ENCODE measurements around the gene MLF2. TPM values are rescaled to one million over a fixed set of nuclear protein-coding genes. Genes with fewer than 3 reads are reported as not detected.
A peak's percentile ranks its signal among the peaks of the same experiment; 100 is the strongest.

MLF2 gene
- total and polyA plus RNA-seq, 8 donors: 9.3 to 296 (median 152) TPM

GRCh38 chr12:6777386-6777785 is 24.4 kb upstream of the MLF2 start:
- peaks cover 24 to 64% (median 55%) of the 10 kb centered on the region in 4 donors for H3K4me1 ChIP-seq
- peak overlapping the region in 1 of 5 donors; percentile 82 for H3K27ac ChIP-seq
- TF ChIP-seq EP300 (IDR thresholded peaks at IDR 0.05) (no peak), CTCF (IDR thresholded peaks at IDR 0.05) (no peak), POLR2AphosphoS5 (IDR thresholded peaks at IDR 0.05) (no peak), POLR2A (IDR thresholded peaks at IDR 0.05) (no peak)
- 87 to 97% (median 95%) methylated on average over 5 of the region's 5 CpGs for WGBS, 5 donors
- peaks cover 0 to 33% (median 13%) of the 10 kb centered on the region in 3 donors for H3K27me3 ChIP-seq
- DNase-seq: no peak
- H3K9me3 ChIP-seq: no peaks in the 10 kb centered on the region
- H3K36me3 ChIP-seq: no peaks in the 10 kb centered on the region
- H3K4me3 ChIP-seq: no peak overlapping the region
- intact Hi-C loops (cut with DNase I; ENCODE audit: low total_unique reads): no loop called here

GRCh38 chr12:6775185-6776174 is 22.5 kb upstream of the MLF2 start:
- Histone ChIP-seq H3K4me1 (peaks cover 30 to 83% (median 72%) of the 10 kb centered on the region in 4 donors), H3K27ac (peak overlapping the region in 4 of 5 donors; percentile 10 to 66 (median 59)), H3K9me3 (no peaks in the 10 kb centered on the region), H3K36me3 (peaks cover 2 to 12% (median 9%) of the 10 kb centered on the region in 4 donors), H3K27me3 (peaks cover 0 to 38% (median 13%) of the 10 kb centered on the region in 3 donors), H3K4me3 (no peak overlapping the region)
- no peak for DNase-seq
- TF ChIP-seq EP300 (IDR thresholded peaks at IDR 0.05) (no peak), POLR2AphosphoS5 (IDR thresholded peaks at IDR 0.05) (peak in 2 of 3 donors; percentile 22 to 45), POLR2A (IDR thresholded peaks at IDR 0.05) (no peak)
- intact Hi-C loops (cut with DNase I; ENCODE audit: low total_unique reads): no loop called here
- WGBS, 5 donors: 30 to 53% (median 44%) methylated on average over 16 of the region's 16 CpGs

- TF ChIP-seq EP300 (IDR thresholded peaks at IDR 0.05) (no peak), POLR2AphosphoS5 (IDR thresholded peaks at IDR 0.05) (peak in 1 of 3 donors; percentile 18)
- Histone ChIP-seq H3K9me3 (no peaks in the 10 kb centered on the region), H3K36me3 (peaks cover 11 to 21% (median 18%) of the 10 kb centered on the region in 4 donors), H3K27me3 (peaks cover 0 to 38% (median 13%) of the 10 kb centered on the region in 3 donors), H3K27ac (peak overlapping the region in 4 of 5 donors; percentile 28 to 66 (median 59)), H3K4me3 (peak overlapping the region in 3 of 4 donors; percentile 39 to 48 (median 41)), H3K4me1 (peaks cover 31 to 92% (median 80%) of the 10 kb centered on the region in 4 donors)
- intact Hi-C loops (cut with DNase I; ENCODE audit: low total_unique reads): no loop called here
- 78 to 89% (median 81%) methylated on average over 15 of the region's 15 CpGs for WGBS, 5 donors
- DNase-seq: no peak
Observed at GRCh38 chr12:6774499-6775062, 21.6 kb upstream of the MLF2 start.

GRCh38 chr12:6773590-6774351 is 20.8 kb upstream of the MLF2 start:
- peak overlapping the region; percentile 39 to 48 (median 40) for H3K4me3 ChIP-seq
- H3K27ac ChIP-seq: peak overlapping the region; percentile 15 to 66 (median 54)
- DNase-seq: peak in 1 of 2 donors; percentile 69
- no peaks in the 10 kb centered on the region for H3K9me3 ChIP-seq
- H3K36me3 ChIP-seq: peaks cover 12 to 23% (median 19%) of the 10 kb centered on the region in 4 donors
- intact Hi-C loops (cut with DNase I; ENCODE audit: low total_unique reads): no loop called here
- peaks cover 39 to 92% (median 81%) of the 10 kb centered on the region in 4 donors for H3K4me1 ChIP-seq
- peaks cover 0 to 38% (median 13%) of the 10 kb centered on the region in 3 donors for H3K27me3 ChIP-seq
- WGBS, 5 donors: 16 to 30% (median 21%) methylated on average over 21 to 58 of the region's 60 CpGs
- TF ChIP-seq EP300 (IDR thresholded peaks at IDR 0.05) (no peak), POLR2AphosphoS5 (IDR thresholded peaks at IDR 0.05) (no peak), CTCF (IDR thresholded peaks at IDR 0.05) (no peak), POLR2A (IDR thresholded peaks at IDR 0.05) (no peak)

Measured in stomach (tissue), 9 donors.